ENCODE data around the gene ZNF587. TPM values are rescaled to one million over a fixed set of nuclear protein-coding genes. Genes with fewer than 3 reads are reported as not detected.
"Not testable (repeated sequence)": the region's sequence is repeated elsewhere in the genome, so short reads cannot be mapped to it uniquely, and the experiment has no call there.

Gene ZNF587
- total RNA-seq: 10 to 100 TPM; 11.6 to 12.5 TPM

DNA sequence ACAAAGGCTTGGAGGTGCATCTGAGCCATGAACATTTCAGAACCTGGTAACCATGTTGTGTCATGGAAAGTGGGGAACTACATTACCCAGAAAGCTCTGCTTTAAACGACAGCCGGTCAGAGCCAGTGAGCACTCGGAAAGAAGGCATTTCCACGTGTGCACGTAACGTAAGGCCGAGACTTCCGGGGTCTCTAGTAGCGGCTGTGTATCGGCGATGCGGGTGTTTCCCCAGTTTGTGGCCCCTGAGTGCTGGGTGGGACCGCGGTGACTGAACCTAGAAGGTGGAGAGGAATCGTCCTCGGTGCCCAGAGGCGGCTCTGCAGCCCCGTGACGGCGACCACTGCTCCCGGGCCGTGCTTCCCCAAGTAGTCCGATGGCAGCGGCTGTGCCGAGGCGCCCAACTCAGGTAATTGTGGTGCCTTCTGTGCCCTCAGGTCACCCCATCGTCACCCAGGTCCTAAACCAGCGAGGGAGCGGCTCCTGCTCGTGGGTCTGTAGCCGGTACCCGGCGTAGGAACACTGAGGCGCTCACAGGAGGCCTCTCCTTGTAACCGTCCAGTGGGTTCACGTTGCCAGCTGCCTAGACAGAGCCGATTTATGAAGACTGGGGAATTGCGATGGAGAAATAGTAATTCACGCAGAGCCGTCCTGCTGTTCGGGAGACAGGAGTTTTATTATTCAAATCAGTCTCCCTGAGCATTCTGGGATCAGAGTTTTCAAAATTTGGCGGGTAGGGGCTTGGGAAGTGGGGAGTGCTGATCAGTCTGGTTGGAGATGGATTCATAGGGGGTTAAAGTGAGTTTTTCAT lies at the start of gene ZNF587:
ZNF587 (plus strand) TSS at position 194 of the 808 bp plus-strand sequence; CDS start at position 374, 180 bp downstream.
- not testable (repeated sequence) for H3K36me3 ChIP-seq, H3K9me3 ChIP-seq, H3K27me3 ChIP-seq
- DNase-seq (ENCODE audit: low spot score): peak; percentile 80
- Histone ChIP-seq H3K4me1 (peaks cover 0 to 12% of the 10 kb centered on the region in 2 donors), H3K27ac (peak within 1 kb of the TSS; percentile 46 to 74), H3K4me3 (peak within 1 kb of the TSS; percentile 62 to 74)

DNA sequence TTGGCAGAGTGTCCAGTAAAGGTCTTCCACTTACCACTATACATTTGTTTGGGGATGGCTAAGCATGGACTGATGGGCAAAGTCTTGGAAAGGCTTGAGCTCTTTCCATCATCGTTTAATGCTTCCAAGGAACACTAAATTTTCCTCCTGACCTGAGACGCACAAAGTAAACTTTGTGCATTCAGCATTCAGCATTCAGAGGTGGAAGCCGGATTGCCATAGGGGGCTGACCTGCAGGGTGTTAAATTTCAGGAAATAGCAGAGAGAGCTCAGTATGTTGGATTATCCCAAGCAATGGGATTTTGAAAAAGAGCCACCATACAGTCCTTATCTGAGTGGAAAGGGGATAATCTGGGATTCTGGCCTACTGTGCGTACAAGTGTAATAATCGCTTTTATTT lies 49.0 kb upstream of the ZNF587 start:
- H3K4me1 ChIP-seq: peaks cover 0 to 24% of the 10 kb centered on the region in 2 donors
- no peaks in the 10 kb centered on the region for H3K27me3 ChIP-seq
- no peaks in the 10 kb centered on the region for H3K9me3 ChIP-seq
- H3K4me3 ChIP-seq: no peak overlapping the region
- TF ChIP-seq, protein P1, sequence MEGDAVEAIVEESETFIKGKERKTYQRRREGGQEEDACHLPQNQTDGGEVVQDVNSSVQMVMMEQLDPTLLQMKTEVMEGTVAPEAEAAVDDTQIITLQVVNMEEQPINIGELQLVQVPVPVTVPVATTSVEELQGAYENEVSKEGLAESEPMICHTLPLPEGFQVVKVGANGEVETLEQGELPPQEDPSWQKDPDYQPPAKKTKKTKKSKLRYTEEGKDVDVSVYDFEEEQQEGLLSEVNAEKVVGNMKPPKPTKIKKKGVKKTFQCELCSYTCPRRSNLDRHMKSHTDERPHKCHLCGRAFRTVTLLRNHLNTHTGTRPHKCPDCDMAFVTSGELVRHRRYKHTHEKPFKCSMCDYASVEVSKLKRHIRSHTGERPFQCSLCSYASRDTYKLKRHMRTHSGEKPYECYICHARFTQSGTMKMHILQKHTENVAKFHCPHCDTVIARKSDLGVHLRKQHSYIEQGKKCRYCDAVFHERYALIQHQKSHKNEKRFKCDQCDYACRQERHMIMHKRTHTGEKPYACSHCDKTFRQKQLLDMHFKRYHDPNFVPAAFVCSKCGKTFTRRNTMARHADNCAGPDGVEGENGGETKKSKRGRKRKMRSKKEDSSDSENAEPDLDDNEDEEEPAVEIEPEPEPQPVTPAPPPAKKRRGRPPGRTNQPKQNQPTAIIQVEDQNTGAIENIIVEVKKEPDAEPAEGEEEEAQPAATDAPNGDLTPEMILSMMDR (IDR thresholded peaks at IDR 0.05): no peak
- DNase-seq (ENCODE audit: low spot score): no peak
- peaks cover 6% of the 10 kb centered on the region for H3K36me3 ChIP-seq
- H3K27ac ChIP-seq: no peak overlapping the region

DNA sequence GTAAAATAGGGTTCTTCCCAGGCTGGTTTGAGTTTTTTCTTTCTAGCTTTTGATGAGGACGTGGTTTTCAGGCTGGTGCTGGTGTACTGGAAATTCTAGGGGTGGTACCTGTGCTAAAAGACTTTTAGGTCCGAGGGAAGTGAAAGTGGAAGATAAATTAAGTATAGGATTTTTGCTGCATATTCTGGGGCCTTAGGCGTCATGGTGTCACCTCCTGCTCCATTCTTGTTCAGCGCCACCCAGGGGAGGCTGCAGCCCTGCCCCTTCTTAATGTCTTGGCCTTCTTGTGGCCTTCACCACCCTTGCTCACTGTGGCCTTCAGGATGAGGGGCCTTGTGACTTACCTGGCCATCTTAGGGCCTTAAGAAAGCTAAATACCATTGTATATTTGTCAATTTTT lies 47.4 kb upstream of the ZNF587 start:
- TF ChIP-seq, protein P1 (IDR thresholded peaks at IDR 0.05): no peak
- Histone ChIP-seq H3K27me3 (no peaks in the 10 kb centered on the region), H3K36me3 (no peaks in the 10 kb centered on the region), H3K4me3 (no peak overlapping the region), H3K4me1 (peaks cover 0 to 24% of the 10 kb centered on the region in 2 donors), H3K9me3 (no peaks in the 10 kb centered on the region), H3K27ac (no peak overlapping the region)
- no peak for DNase-seq (ENCODE audit: low spot score)

DNA sequence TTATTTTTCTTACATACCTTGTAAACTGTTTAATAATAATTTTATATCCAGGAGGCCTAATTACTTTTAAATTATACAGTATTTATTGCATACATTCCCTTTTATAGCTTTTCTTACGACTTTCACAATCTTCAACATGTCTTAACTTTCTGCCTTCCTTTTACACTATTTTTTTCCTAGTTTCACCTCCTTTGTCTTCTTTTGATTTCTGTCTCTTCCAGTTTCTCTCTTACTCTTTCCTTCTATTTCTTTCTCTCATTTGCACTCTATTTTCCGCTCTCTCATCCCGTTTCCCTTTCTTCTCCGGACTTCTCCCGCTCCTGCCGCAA lies 46.4 kb upstream of the ZNF587 start:
- Histone ChIP-seq H3K9me3 (no peaks in the 10 kb centered on the region), H3K4me1 (peaks cover 0 to 24% of the 10 kb centered on the region in 2 donors), H3K4me3 (peak overlapping the region; percentile 38 to 51), H3K27me3 (no peaks in the 10 kb centered on the region), H3K36me3 (peaks cover 10% of the 10 kb centered on the region), H3K27ac (peak overlapping the region; percentile 64 to 73)
- TF ChIP-seq, protein P1 (IDR thresholded peaks at IDR 0.05): no peak
- no peak for DNase-seq (ENCODE audit: low spot score)

DNA sequence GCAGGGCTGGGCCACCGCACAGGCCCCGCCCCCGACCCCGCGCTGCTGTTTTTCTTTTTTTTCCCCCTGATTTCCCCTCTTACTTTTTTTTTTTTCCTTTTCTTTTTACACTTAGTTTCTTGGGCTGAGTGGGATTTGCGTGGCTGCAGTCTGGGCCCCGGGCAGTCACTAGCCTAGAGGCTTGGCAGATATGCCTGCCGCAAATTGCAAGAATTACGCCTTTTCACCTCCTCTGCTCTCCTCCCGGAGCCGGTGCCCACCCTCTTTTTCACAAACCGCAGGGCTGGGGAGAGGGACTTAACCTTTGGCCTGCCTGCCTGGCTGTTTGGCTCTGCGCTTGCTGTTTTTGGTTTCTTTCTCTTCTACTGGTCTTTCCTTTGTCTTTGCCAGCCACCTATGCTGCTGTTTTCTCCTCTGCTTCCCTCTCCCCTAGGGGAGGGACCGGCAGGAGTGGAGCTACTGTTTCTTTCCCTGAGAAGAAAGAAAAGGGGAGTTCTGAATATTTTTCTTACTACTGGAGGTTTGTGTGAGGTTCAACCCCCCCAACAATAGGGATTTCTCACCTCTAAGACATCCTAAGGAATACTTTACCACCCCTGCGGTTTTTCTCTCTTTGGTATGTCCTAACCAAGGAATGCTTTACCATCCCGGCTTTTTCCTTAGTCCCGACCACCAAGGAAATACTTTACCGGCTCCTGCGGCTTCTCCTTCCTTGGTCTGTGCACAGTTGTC lies 45.9 kb upstream of the ZNF587 start:
- no peak for DNase-seq (ENCODE audit: low spot score)
- Histone ChIP-seq H3K4me1 (peaks cover 0 to 24% of the 10 kb centered on the region in 2 donors), H3K9me3 (no peaks in the 10 kb centered on the region), H3K27ac (peak overlapping the region; percentile 64 to 73), H3K36me3 (peaks cover 12% of the 10 kb centered on the region), H3K27me3 (no peaks in the 10 kb centered on the region), H3K4me3 (peak overlapping the region; percentile 38 to 51)
- TF ChIP-seq, protein P1 (IDR thresholded peaks at IDR 0.05): no peak

DNA sequence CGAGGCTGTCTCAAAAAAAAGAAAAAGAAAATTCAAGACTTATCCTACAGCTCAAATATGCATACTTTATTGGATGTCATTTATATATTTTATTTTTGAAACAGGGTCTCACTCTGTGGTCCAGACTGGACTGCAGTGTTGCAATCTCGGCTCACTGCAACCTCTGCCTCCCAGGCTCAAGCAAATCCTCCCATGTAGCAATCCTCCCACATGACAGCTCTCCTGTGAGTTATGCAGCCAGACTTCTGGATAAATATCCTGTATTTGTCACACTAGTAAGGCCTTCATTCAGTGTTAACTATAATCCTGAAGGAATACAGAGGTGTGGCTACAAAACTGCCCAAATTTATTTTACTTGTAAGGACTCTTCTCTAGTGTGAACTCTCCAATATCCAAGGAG lies 42.1 kb upstream of the ZNF587 start:
- Histone ChIP-seq H3K4me1 (peaks cover 0 to 24% of the 10 kb centered on the region in 2 donors), H3K4me3 (no peak overlapping the region), H3K9me3 (no peaks in the 10 kb centered on the region), H3K36me3 (peaks cover 27% of the 10 kb centered on the region), H3K27me3 (no peaks in the 10 kb centered on the region), H3K27ac (no peak overlapping the region)
- DNase-seq (ENCODE audit: low spot score): no peak
- TF ChIP-seq, protein P1 (IDR thresholded peaks at IDR 0.05): no peak

DNA sequence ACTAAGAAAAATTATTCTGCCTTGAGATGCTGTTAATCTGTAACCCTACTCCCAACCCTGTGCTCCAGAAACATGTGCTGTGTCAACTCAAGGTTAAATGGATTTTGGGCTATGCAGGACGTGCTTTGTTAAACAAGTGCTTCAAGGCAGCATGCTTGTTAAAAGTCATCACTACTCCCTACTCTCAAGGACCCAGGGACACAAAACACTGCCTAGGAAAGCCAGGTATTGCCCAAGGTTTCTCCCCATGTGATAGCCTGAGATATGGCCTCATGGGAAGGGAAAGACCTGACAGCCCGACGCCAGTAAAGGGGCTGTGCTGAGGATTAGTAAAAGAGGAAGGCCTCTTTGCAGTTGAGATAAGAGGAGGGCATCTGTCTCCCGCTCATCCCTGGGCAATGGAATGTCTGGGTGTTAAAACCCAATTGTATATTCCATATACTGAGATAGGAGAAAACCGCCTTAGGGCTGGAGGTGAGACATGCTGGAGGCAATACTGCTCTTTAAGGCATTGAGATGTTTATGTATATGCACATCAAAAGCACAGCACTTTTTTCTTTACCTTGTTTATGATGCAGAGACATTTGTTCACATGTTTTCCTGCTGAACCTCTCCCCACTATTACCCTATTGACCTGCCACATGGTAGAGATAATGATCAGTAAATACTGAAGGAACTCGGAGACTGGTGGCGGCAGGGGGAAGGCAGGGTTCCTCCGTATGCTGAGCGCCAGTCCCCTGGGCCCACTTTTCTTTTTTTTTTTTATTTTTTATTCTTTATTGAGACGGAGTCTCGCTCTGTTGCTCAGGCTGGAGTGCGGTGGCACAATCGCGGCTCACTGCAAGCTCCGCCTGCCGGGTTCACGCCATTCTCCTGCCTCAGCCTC lies 39.0 kb upstream of the ZNF587 start:
- H3K4me1 ChIP-seq: peaks cover 0 to 14% of the 10 kb centered on the region in 2 donors
- H3K4me3 ChIP-seq; H3K9me3 ChIP-seq; H3K27me3 ChIP-seq; H3K27ac ChIP-seq; DNase-seq (ENCODE audit: low spot score): not testable (repeated sequence)
- H3K36me3 ChIP-seq: peaks cover 27% of the 10 kb centered on the region

Measured in right atrium auricular region (tissue), 2 donors.